GM19397 (cell line): ENCODE measurements around the gene IFI44L.
A peak's percentile ranks its signal among the peaks of the same experiment; 100 is the strongest.

Experiments
- ATAC-seq: cut with Tn5 transposase; IDR thresholded peaks from one replicate; pipeline ENCODE4 v1.9.1; 2021; ENCODE audit warnings: mild to moderate bottlenecking, moderate library complexity; ENCODE audit not compliant: unreplicated experiment

IFI44L gene

GRCh38 chr1:78619803-78620579 is at the start of gene IFI44L:
Gene IFI44L, plus strand, starts transcription at chr1:78620448. Its CDS starts 7,468 bp downstream, at chr1:78627916.
- ATAC-seq: peak; percentile 52

- ATAC-seq: no peak
Measured at GRCh38 chr1:78570539-78570938, 49.7 kb upstream of the IFI44L start.

GRCh38 chr1:78577257-78578100 is 42.8 kb upstream of the IFI44L start:
- no peak for ATAC-seq

- no peak for ATAC-seq
Measured at GRCh38 chr1:78586572-78586971, 33.7 kb upstream of the IFI44L start.

- no peak for ATAC-seq
Measured at GRCh38 chr1:78587211-78587610, 33.0 kb upstream of the IFI44L start.

GRCh38 chr1:78591971-78592370 is 28.3 kb upstream of the IFI44L start:
- ATAC-seq: no peak

- no peak for ATAC-seq
Measured at GRCh38 chr1:78599294-78599693, 21.0 kb upstream of the IFI44L start.

- no peak for ATAC-seq
Measured at GRCh38 chr1:78601068-78601467, 19.2 kb upstream of the IFI44L start.

GRCh38 chr1:78603206-78603605 is 17.0 kb upstream of the IFI44L start:
- no peak for ATAC-seq

GRCh38 chr1:78604643-78605042 is 15.6 kb upstream of the IFI44L start:
- no peak for ATAC-seq

- ATAC-seq: no peak
Measured at GRCh38 chr1:78606274-78606673, 14.0 kb upstream of the IFI44L start.

- ATAC-seq: no peak
Measured at GRCh38 chr1:78607334-78607927, 12.8 kb upstream of the IFI44L start.

GRCh38 chr1:78607944-78608343 is 12.3 kb upstream of the IFI44L start:
- ATAC-seq: no peak

- peak; percentile 47 for ATAC-seq
Measured at GRCh38 chr1:78617615-78618026, 2.6 kb upstream of the IFI44L start.

- ATAC-seq: no peak
Measured at GRCh38 chr1:78619032-78619431, 1.2 kb upstream of the IFI44L start.

GRCh38 chr1:78619446-78619802 is 824 bp upstream of the IFI44L start:
- ATAC-seq: peak; percentile 5

GRCh38 chr1:78620666-78621065 is 418 bp downstream of the IFI44L start:
- ATAC-seq: peak; percentile 16

GRCh38 chr1:78622548-78622947 is 2.3 kb downstream of the IFI44L start:
- no peak for ATAC-seq

- ATAC-seq: no peak
Measured at GRCh38 chr1:78624035-78624434, 3.8 kb downstream of the IFI44L start.

- ATAC-seq: no peak
Measured at GRCh38 chr1:78627321-78627720, 7.1 kb downstream of the IFI44L start.

GRCh38 chr1:78630600-78630999 is 10.4 kb downstream of the IFI44L start:
- no peak for ATAC-seq

GRCh38 chr1:78633209-78633608 is 13.0 kb downstream of the IFI44L start:
- no peak for ATAC-seq
